Suprapubic skin (tissue), 4 donors: ENCODE measurements around the gene CCDC148. TPM values are rescaled to one million over a fixed set of nuclear protein-coding genes. Genes with fewer than 3 reads are reported as not detected.
"Not testable (repeated sequence)": the region's sequence is repeated elsewhere in the genome, so short reads cannot be mapped to it uniquely, and the experiment has no call there.

Experiments used
- DNase-seq, 2 donors: peaks; one replicate each; pipeline ENCODE4 v3.0.0-alpha.2; 2019; ENCODE audit warnings: low spot score in 2 of 2
- H3K27ac ChIP-seq: fragments of 200-600 bp; sonication (generic); one replicate; pipeline ENCODE4 v1.5.1; 2019
- H3K27me3 ChIP-seq: fragments of 200-600 bp; sonication (generic); one replicate; pipeline ENCODE4 v1.5.1; 2019
- H3K36me3 ChIP-seq: fragments of 200-600 bp; sonication (generic); one replicate; pipeline ENCODE4 v1.5.1; 2019
- H3K4me1 ChIP-seq: fragments of 200-600 bp; sonication (generic); one replicate; pipeline ENCODE4 v1.5.1; 2019
- H3K4me3 ChIP-seq: fragments of 200-600 bp; sonication (generic); one replicate; pipeline ENCODE4 v1.5.1; 2019; ENCODE audit warnings: mild to moderate bottlenecking
- H3K9me3 ChIP-seq: fragments of 200-600 bp; sonication (generic); one replicate; pipeline ENCODE4 v1.5.1; 2019
- EP300 ChIP-seq: sonication (generic); formaldehyde crosslinking; IDR thresholded peaks from one replicate; pipeline ENCODE4 v1.6.1; 2017; ENCODE audit warnings: antibody characterized with exemption
- POLR2A ChIP-seq, 2 donors: fragments of 450-650 bp; IDR thresholded peaks; one replicate each; pipeline ENCODE4 v1.6.1; 2017; ENCODE audit warnings: antibody characterized with exemption in 2 of 2, mild to moderate bottlenecking in 2 of 2, moderate library complexity in 2 of 2
- POLR2AphosphoS5 ChIP-seq, 3 donors: sonication (generic); formaldehyde crosslinking; IDR thresholded peaks; one replicate each; pipeline ENCODE4 v1.6.1; 2017; ENCODE audit warnings: antibody characterized with exemption in 3 of 3
- WGBS: methylation state at CpG from one replicate; pipeline ENCODE4 v1.1.5; 2018; 5-methylcytosine and 5-hydroxymethylcytosine counted together
- total RNA-seq, 4 donors: library from RNA; depleted of rRNA; stranded (reverse); fragments of >200 nt; gene quantifications; one replicate each; pipeline ENCODE4 v1.1.0, GENCODE V29; 2016
- TF ChIP-seq, protein P1 (sequence below), 2 donors: fragments of 200-600 bp in 1 of 2; fragments of 450-650 bp in 1 of 2; sonication (generic) in 1 of 2; IDR thresholded peaks; one replicate each; pipeline ENCODE4 v1.5.1; 2016 to 2019; ENCODE audit warnings: antibody characterized with exemption in 2 of 2, mild to moderate bottlenecking in 1 of 2, moderate library complexity in 1 of 2

The CCDC148 gene
- total RNA-seq, 4 donors from 2014 or later, result 0.29 to 0.72 (median 0.42) TPM; not detected in 1

DNA sequence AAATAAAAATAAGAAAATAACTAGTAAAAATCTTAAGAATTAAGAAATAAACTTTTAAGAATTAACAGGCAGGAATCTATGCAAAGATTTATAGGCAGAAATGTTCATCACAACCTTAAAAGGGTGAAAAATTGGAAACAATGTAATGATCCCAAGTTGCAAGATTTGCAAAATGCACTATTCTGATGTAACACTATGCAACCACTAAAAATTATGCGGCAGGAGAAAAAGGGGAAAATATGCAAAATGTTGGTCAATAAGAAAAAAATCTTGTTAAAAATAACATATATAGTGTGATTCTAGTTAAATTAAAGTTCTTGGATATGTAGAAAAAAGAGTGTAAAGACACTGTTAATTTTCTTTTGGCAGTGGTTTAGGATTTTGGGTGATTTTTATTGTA lies 222.1 kb downstream of the CCDC148 start:
- 93% methylated on average over 1 of the region's 1 CpG for WGBS
- H3K36me3 ChIP-seq, result no peaks in the 10 kb centered on the region
- H3K27ac ChIP-seq, result no peak overlapping the region
- H3K27me3 ChIP-seq, result peaks cover 3% of the 10 kb centered on the region
- H3K4me3 ChIP-seq, result no peak overlapping the region
- H3K4me1 ChIP-seq, result no peaks in the 10 kb centered on the region
- TF ChIP-seq POLR2A (IDR thresholded peaks at IDR 0.05), result no peak
- TF ChIP-seq, protein P1, sequence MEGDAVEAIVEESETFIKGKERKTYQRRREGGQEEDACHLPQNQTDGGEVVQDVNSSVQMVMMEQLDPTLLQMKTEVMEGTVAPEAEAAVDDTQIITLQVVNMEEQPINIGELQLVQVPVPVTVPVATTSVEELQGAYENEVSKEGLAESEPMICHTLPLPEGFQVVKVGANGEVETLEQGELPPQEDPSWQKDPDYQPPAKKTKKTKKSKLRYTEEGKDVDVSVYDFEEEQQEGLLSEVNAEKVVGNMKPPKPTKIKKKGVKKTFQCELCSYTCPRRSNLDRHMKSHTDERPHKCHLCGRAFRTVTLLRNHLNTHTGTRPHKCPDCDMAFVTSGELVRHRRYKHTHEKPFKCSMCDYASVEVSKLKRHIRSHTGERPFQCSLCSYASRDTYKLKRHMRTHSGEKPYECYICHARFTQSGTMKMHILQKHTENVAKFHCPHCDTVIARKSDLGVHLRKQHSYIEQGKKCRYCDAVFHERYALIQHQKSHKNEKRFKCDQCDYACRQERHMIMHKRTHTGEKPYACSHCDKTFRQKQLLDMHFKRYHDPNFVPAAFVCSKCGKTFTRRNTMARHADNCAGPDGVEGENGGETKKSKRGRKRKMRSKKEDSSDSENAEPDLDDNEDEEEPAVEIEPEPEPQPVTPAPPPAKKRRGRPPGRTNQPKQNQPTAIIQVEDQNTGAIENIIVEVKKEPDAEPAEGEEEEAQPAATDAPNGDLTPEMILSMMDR (IDR thresholded peaks at IDR 0.05), result no peak
- no peak for TF ChIP-seq POLR2AphosphoS5 (IDR thresholded peaks at IDR 0.05)
- TF ChIP-seq EP300, result no peak
- H3K9me3 ChIP-seq, result no peaks in the 10 kb centered on the region
- no peak for DNase-seq

DNA sequence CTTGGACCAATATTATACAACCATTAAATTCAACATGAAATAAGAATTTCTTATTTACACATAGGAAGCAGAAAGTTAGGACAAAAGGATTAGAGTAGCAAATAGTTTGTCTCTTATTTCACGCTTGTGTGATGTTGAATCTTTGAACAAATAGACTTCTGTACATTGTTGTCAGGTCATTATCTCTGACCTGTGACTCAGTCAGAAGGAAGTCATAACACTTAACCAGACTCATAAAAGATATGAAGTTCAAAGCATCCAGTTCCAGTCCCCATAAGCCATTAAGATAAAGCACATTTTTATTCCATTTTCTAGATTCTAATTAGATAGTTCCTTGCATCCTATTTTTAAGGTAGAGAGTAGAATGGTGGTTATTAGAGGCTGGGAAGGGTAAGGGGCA lies 224.1 kb downstream of the CCDC148 start:
- H3K27ac ChIP-seq, result no peak overlapping the region
- H3K27me3 ChIP-seq, result peaks cover 3% of the 10 kb centered on the region
- no peaks in the 10 kb centered on the region for H3K9me3 ChIP-seq
- DNase-seq, result no peak
- TF ChIP-seq POLR2A (IDR thresholded peaks at IDR 0.05) (no peak), POLR2AphosphoS5 (IDR thresholded peaks at IDR 0.05) (no peak), EP300 (no peak)
- TF ChIP-seq, protein P1 (IDR thresholded peaks at IDR 0.05), result no peak
- no peaks in the 10 kb centered on the region for H3K4me1 ChIP-seq
- WGBS, result 74% methylated on average over 1 of the region's 1 CpG
- H3K4me3 ChIP-seq, result no peak overlapping the region
- no peaks in the 10 kb centered on the region for H3K36me3 ChIP-seq

DNA sequence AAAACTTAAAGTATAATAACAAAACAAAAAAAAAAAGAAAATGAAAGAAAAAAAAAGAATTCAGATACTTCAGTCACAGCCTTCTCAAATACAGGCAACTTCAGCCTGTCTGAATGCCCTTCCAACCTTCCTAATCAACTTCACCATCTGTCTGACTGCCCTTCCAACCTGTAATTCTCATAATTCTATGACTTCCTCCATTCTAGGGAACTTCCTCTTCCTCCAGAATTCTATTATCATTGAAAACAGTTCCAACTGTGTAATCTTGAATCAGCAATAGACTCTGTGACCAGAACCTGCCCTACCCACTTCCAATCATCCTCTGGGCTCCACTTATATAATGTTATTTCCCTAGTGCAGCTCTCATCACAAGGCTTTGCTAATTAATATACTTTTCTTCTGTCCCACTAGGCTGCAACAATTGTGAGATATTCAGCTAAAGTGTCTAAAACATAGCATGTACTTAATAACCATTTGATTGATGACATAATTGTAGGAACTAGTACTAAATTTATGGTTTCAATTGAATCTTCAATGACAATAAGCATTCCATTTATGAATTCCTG lies 227.5 kb downstream of the CCDC148 start:
- Histone ChIP-seq H3K36me3 (no peaks in the 10 kb centered on the region), H3K9me3 (no peaks in the 10 kb centered on the region), H3K4me3 (no peak overlapping the region), H3K27ac (no peak overlapping the region), H3K4me1 (no peaks in the 10 kb centered on the region), H3K27me3 (peaks cover 3% of the 10 kb centered on the region)
- TF ChIP-seq POLR2AphosphoS5 (IDR thresholded peaks at IDR 0.05) (no peak), EP300 (no peak), POLR2A (IDR thresholded peaks at IDR 0.05) (no peak)
- TF ChIP-seq, protein P1 (IDR thresholded peaks at IDR 0.05), result no peak
- DNase-seq, result no peak

DNA sequence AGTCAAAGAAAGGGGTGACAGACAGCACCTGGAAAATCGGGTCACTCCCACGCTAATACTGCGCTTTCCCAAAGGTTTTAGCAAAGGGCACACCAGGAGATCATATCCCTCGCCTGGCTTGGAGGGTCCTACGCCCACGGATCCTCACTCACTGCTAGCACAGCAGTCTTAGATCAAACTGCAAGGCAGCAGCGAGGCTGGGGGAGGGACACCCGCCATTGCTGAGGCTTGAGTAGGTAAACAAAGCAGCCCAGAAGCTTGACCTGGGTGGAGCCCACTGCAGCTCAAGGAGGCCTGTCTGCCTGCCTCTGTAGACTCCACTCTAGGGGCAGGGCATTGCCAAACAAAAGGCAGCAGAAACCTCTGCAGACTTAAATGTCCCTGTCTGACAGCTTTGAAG lies 233.5 kb downstream of the CCDC148 start:
- not testable (repeated sequence) for H3K4me3 ChIP-seq, H3K4me1 ChIP-seq, DNase-seq, H3K27ac ChIP-seq, H3K27me3 ChIP-seq, H3K9me3 ChIP-seq, H3K36me3 ChIP-seq
- WGBS, result 83% methylated on average over 3 of the region's 8 CpGs

DNA sequence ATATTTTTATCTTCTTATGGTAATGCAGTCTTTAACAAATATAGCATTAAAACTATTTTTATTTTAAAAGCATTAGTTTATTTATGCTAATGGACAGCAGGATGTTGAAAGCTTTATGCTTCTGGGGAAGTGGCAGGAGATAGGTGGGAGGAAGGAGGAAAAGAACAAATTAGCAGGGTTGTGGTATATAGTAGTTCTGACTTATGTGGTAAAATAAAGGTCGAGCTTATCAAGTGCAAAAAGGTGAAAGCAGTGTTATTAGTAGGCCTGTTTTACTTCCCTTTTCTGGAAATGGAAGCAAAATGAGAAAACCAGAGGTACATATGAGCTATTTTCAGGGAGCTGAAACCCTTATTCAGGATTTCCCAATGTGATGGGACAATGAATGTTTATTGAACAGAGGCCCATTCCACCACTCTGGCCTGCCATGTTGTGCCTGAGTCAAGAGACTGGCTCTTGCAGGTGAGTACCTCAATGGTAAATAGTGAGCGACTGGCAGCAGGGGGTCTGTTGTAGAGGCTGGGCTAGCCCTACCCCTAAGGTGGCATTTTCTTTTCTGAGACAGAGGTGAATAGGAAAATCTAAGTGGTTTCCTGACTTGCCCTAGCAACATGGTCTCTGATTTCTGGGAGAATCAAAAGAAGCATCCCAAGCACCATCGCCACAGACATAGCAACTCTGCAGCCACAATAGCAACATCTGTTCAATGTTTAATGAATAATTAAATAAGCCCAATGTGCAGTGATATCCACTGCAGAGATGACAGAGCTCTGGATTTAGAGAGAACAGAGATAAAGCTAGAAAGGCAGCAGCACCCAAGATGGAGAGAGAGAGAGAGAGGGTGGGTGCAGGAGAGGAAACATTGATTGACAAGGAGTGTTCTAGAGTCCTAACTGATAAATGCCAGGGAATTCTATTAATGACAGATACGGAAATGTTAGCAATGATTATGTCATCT lies 235.2 kb downstream of the CCDC148 start:
- no peak for DNase-seq
- Histone ChIP-seq H3K4me1 (no peaks in the 10 kb centered on the region), H3K36me3 (no peaks in the 10 kb centered on the region), H3K27me3 (no peaks in the 10 kb centered on the region), H3K4me3 (no peak overlapping the region), H3K27ac (no peak overlapping the region), H3K9me3 (no peaks in the 10 kb centered on the region)
- no peak for TF ChIP-seq POLR2A (IDR thresholded peaks at IDR 0.05)
- TF ChIP-seq, protein P1 (IDR thresholded peaks at IDR 0.05), result no peak
- TF ChIP-seq POLR2AphosphoS5 (IDR thresholded peaks at IDR 0.05), result no peak
- TF ChIP-seq EP300, result no peak
- 74% methylated on average over 4 of the region's 4 CpGs for WGBS
